Astrocyte (in vitro differentiated cells and primary cell): ENCODE measurements around the gene AKT3. TPM values are rescaled to one million over a fixed set of nuclear protein-coding genes. Genes with fewer than 3 reads are reported as not detected.

Source experiments
- DNase-seq: peaks from one replicate; pipeline ENCODE4 v3.0.0-alpha.2; 2010; ENCODE audit warnings: low read depth
- FAIRE-seq: peaks from 2 replicates; lab custom pipeline; 2011; peaks lifted over from hg19 to GRCh38; lab: Jason Lieb, UNC
- H2AFZ ChIP-seq: 2 replicates; pipeline ENCODE4 v1.6.0; 2012; ENCODE audit warnings: low read depth, low read length, inconsistent platforms
- H3K27ac ChIP-seq: 2 replicates; pipeline ENCODE4 v1.5.1; 2011; ENCODE audit warnings: low read depth, low read length, inconsistent platforms
- H3K27me3 ChIP-seq: 2 replicates; pipeline ENCODE4 v1.6.0; 2011; ENCODE audit warnings: low read length, inconsistent platforms; ENCODE audit not compliant: insufficient read depth
- H3K36me3 ChIP-seq: 2 replicates; pipeline ENCODE4 v1.5.1; 2011; ENCODE audit warnings: low read length, inconsistent platforms; ENCODE audit not compliant: insufficient read depth
- H3K4me1 ChIP-seq: 2 replicates; pipeline ENCODE4 v1.5.1; 2011; ENCODE audit warnings: low read length, inconsistent platforms; ENCODE audit not compliant: insufficient read depth
- H3K4me2 ChIP-seq: 2 replicates; pipeline ENCODE4 v1.6.0; 2012; ENCODE audit warnings: low read length, inconsistent platforms
- H3K4me3 ChIP-seq: 2 replicates; pipeline ENCODE4 v1.5.1; 2011; ENCODE audit warnings: low read depth, mild to moderate bottlenecking, low read length, inconsistent platforms; ENCODE audit not compliant: insufficient read depth
- H3K79me2 ChIP-seq: 2 replicates; pipeline ENCODE4 v1.6.0; 2012; ENCODE audit warnings: mild to moderate bottlenecking, low read length, inconsistent platforms; ENCODE audit not compliant: insufficient read depth
- H3K9ac ChIP-seq: 2 replicates; pipeline ENCODE4 v1.6.0; 2012; ENCODE audit warnings: mild to moderate bottlenecking, low read length, inconsistent platforms
- H3K9me3 ChIP-seq: 2 replicates; pipeline ENCODE4 v1.5.1; 2012; ENCODE audit warnings: low read depth, mild to moderate bottlenecking, low read length, inconsistent platforms; ENCODE audit not compliant: insufficient read depth
- H4K20me1 ChIP-seq: 2 replicates; pipeline ENCODE4 v1.6.0; 2012; ENCODE audit warnings: low read length, inconsistent platforms; ENCODE audit not compliant: insufficient read depth
- H3K27ac Mint-ChIP-seq: one replicate; pipeline ENCODE4 v1.8.0; 2021; ENCODE audit warnings: mild to moderate bottlenecking, mixed read lengths; ENCODE audit not compliant: unreplicated experiment
- H3K27me3 Mint-ChIP-seq: one replicate; pipeline ENCODE4 v1.8.0; 2021; ENCODE audit warnings: low read depth, mixed read lengths; ENCODE audit not compliant: unreplicated experiment
- H3K36me3 Mint-ChIP-seq: one replicate; pipeline ENCODE4 v1.8.0; 2021; ENCODE audit warnings: low read depth, mixed read lengths; ENCODE audit not compliant: unreplicated experiment
- H3K4me1 Mint-ChIP-seq: one replicate; pipeline ENCODE4 v1.8.0; 2021; ENCODE audit warnings: low read depth, mixed read lengths; ENCODE audit not compliant: unreplicated experiment
- H3K4me3 Mint-ChIP-seq: one replicate; pipeline ENCODE4 v1.8.0; 2021; ENCODE audit warnings: mild to moderate bottlenecking, moderate library complexity, mixed read lengths; ENCODE audit not compliant: unreplicated experiment
- H3K9me3 Mint-ChIP-seq: one replicate; pipeline ENCODE4 v1.8.0; 2021; ENCODE audit warnings: mild to moderate bottlenecking, mixed read lengths; ENCODE audit not compliant: unreplicated experiment
- EZH2 ChIP-seq: IDR thresholded peaks from 2 replicates; pipeline ENCODE4 v1.6.1; 2012; ENCODE audit warnings: mild to moderate bottlenecking, low read length, inconsistent platforms; ENCODE audit not compliant: insufficient read depth
- total RNA-seq: library from RNA; stranded (reverse); gene quantifications from 2 replicates; pipeline ENCODE4 v1.2.1, GENCODE V29; 2021
- TF ChIP-seq, protein P1 (sequence below): IDR thresholded peaks from 2 replicates; pipeline ENCODE4 v1.5.1; 2011; ENCODE audit warnings: low read depth, mild to moderate bottlenecking, inconsistent platforms, low read length, moderate library complexity; ENCODE audit not compliant: insufficient read depth

Gene AKT3
- total RNA-seq, 1 donor from 2014 or later: 64.5 TPM

DNA sequence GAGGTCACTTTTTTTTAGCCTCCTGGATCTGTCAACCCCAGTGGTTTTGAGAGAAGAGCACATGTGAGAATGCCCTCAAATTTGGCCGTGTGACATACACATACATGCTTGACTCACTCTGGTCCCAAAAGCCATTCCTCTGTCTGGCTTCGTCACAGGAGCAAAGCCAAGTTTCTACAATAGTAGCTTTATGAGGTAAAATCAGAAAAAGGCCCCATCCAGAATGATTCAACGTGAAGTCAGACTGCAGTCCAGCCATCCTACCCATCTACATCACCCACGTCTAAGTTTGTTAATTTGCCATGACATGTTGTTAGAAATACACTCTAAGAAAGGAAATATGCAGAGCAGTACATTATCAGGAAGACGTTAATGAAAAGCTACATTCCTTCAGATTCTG lies 349.0 kb downstream of the AKT3 start:
- Histone ChIP-seq H3K9ac (peak overlapping the region; percentile 16), H3K4me1 (peaks cover 13% of the 10 kb centered on the region), H3K9me3 (no peaks in the 10 kb centered on the region), H2AFZ (no peak overlapping the region), H3K36me3 (peaks cover 6% of the 10 kb centered on the region), H3K4me3 (no peak overlapping the region), H3K4me2 (peak overlapping the region; percentile 24), H4K20me1 (no peaks in the 10 kb centered on the region), H3K27ac (peak overlapping the region; percentile 70), H3K79me2 (no peaks in the 10 kb centered on the region), H3K27me3 (no peaks in the 10 kb centered on the region)
- TF ChIP-seq, protein P1, sequence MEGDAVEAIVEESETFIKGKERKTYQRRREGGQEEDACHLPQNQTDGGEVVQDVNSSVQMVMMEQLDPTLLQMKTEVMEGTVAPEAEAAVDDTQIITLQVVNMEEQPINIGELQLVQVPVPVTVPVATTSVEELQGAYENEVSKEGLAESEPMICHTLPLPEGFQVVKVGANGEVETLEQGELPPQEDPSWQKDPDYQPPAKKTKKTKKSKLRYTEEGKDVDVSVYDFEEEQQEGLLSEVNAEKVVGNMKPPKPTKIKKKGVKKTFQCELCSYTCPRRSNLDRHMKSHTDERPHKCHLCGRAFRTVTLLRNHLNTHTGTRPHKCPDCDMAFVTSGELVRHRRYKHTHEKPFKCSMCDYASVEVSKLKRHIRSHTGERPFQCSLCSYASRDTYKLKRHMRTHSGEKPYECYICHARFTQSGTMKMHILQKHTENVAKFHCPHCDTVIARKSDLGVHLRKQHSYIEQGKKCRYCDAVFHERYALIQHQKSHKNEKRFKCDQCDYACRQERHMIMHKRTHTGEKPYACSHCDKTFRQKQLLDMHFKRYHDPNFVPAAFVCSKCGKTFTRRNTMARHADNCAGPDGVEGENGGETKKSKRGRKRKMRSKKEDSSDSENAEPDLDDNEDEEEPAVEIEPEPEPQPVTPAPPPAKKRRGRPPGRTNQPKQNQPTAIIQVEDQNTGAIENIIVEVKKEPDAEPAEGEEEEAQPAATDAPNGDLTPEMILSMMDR: no peak
- no peak for TF ChIP-seq EZH2
- DNase-seq (peak; percentile 91), FAIRE-seq (peak; percentile 63)
- H3K27me3 Mint-ChIP-seq: no peaks in the 10 kb centered on the region
- no peaks in the 10 kb centered on the region for H3K9me3 Mint-ChIP-seq
- no peak overlapping the region for H3K27ac Mint-ChIP-seq
- H3K36me3 Mint-ChIP-seq: peaks cover 11% of the 10 kb centered on the region
- H3K4me3 Mint-ChIP-seq: no peak overlapping the region
- H3K4me1 Mint-ChIP-seq: peaks cover 11% of the 10 kb centered on the region

DNA sequence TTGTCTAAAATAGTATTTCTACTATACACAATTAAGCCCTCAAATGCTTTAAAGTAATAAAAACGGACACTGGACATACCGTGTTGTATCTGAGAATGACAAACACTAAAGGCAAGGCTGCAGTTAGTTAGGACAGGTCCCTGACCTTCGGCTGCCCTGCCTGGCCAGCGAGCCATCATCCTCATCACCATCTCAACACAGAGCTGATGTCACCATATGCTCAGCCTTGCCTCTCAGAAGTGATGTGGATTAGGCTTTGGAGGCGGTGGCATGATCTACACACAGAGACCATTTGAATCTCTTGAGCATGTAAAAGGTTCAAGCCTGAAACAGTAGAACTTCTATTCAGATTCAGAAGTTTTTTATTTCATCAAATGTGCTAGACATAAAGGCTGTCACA lies 349.5 kb downstream of the AKT3 start:
- Histone ChIP-seq H4K20me1 (no peaks in the 10 kb centered on the region), H3K27ac (peak overlapping the region; percentile 70), H3K4me3 (no peak overlapping the region), H3K4me2 (no peak overlapping the region), H3K79me2 (no peaks in the 10 kb centered on the region), H2AFZ (no peak overlapping the region), H3K9ac (no peak overlapping the region), H3K36me3 (peaks cover 6% of the 10 kb centered on the region), H3K9me3 (no peaks in the 10 kb centered on the region), H3K4me1 (peaks cover 13% of the 10 kb centered on the region), H3K27me3 (no peaks in the 10 kb centered on the region)
- Mint-ChIP-seq H3K4me3 (no peak overlapping the region), H3K36me3 (peaks cover 11% of the 10 kb centered on the region), H3K27ac (no peak overlapping the region), H3K27me3 (no peaks in the 10 kb centered on the region), H3K9me3 (no peaks in the 10 kb centered on the region), H3K4me1 (peaks cover 10% of the 10 kb centered on the region)
- TF ChIP-seq, protein P1: no peak
- TF ChIP-seq EZH2: no peak
- DNase-seq (no peak), FAIRE-seq (no peak)

DNA sequence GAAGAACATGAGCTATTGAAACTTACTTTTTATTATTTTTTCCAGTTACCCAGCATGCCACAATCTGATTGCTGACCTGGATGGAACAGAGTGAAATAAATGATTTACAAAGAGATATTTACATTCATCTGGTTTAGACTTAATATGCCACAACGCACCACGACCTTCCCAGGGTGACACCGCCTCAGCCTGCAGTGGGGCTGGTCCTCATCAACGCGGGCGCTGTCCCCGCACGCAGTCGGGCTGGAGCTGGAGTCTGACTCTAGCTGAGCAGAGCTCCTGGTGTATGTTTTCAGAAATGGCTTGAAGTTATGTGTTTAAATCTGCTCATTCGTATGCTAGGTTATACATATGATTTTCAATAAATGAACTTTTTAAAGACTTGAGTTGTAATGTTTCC lies 350.3 kb downstream of the AKT3 start:
- Histone ChIP-seq H3K4me1 (peaks cover 13% of the 10 kb centered on the region), H2AFZ (no peak overlapping the region), H3K27me3 (no peaks in the 10 kb centered on the region), H3K9me3 (no peaks in the 10 kb centered on the region), H3K36me3 (peaks cover 2% of the 10 kb centered on the region), H3K79me2 (no peaks in the 10 kb centered on the region), H3K27ac (no peak overlapping the region), H3K4me2 (no peak overlapping the region), H4K20me1 (no peaks in the 10 kb centered on the region), H3K9ac (no peak overlapping the region), H3K4me3 (no peak overlapping the region)
- Mint-ChIP-seq H3K4me1 (peaks cover 10% of the 10 kb centered on the region), H3K9me3 (no peaks in the 10 kb centered on the region), H3K27ac (no peak overlapping the region), H3K36me3 (peaks cover 6% of the 10 kb centered on the region), H3K4me3 (no peak overlapping the region), H3K27me3 (no peaks in the 10 kb centered on the region)
- DNase-seq: no peak
- no peak for FAIRE-seq
- TF ChIP-seq, protein P1: no peak
- TF ChIP-seq EZH2: no peak
